Glomerular visceral epithelial cell (primary cell): ENCODE measurements around the gene AGBL3.

Experiments
- DNase-seq: peaks from one replicate; pipeline ENCODE4 v3.0.0-alpha.2; 2016; ENCODE audit errors: extremely low spot score

Gene AGBL3

DNA sequence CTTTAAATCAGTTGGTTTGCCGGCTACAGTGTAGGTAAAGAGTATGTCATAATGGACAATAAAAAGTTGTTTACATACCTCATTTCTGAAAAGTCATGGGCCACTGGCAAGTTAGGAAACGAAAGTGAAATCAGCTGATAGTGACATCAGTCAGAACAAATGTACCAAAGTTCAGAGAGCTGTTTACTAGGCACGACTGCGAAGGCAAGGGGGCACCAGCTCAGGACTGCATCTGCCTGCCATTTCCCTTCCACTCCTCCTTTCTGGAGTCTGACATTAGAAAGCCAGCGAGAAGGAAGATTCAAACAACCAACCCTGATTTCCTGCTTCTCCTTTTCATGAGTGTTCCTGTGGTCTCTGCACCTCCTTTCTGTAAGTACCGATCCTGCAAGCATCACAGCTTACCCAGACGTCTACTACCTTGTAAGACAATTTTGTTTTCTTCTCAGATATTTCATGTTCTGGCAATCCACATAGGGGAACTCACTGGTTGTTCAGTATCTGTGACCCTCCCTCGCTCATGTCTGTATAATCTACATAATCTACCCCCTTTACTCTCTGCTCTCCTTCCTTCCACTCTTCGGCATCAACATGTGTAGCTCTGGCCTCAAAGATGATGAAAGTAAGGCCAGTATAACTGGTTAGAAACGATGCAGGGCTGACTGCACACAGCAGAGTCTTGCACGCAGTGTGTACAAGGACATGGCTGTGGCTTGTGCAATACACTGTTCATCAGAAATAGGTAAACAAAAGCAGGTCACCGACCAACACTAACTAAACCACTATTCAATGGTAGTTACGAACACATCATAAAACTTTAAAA, 161.8 kb downstream of the AGBL3 start, which contains the start of gene TMEM140:
Gene TMEM140, plus strand, starts transcription at position 174 of the 823 bp plus-strand sequence. CDS start 16,370 bp downstream, outside the sequence.
- DNase-seq: peak; percentile 42

DNA sequence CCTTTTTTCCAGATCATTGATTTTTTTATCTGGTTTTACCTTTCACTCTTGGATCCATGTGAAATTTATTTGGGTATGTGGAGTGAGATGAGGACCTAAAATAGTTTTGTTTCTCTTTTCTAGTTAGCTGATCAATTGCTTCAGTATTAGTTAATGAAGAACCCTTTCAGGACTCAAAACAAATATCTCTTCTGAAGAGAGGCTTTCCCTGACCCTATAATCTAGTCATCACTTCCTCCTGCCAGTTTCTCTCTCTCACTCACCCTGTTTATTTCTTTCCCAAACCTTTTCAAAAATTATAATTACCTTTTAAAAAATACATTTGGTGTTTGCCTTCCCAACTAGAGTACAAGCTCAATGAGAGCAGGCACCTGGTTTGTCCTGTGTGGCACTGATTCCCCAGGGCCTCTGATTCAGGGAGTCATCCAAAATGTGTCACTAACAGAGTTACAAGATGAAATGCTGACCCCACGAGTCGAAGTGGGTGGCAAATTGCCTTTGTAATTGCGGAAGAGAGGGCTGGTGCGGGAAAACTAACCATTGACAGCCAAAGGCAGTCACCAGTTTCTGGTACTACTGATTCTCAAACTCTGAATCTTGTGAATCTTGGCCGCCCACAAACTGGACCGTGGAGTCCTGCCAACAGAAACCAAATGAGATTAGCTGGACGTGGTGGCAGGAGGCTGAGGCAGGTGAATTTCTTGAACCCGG, 163.9 kb downstream of the AGBL3 start:
- no peak for DNase-seq

DNA sequence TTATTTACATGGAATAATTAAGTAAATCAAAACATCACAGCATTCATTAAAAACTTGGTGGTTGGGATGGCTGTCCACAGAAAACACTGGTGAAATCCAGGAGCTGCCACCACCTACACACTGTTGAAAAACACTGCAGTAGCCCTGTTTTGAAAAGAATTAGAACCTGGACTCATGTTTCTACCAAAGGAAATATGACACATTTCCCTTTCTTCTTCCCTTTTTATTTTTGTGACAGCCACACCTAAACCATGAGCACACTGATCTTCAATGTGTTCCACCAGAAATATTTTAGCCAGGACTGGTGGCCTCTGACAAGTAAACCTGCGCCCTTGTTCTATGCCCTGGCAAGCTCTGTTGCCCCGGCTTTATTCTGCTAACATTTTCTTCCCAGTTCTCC, 164.8 kb downstream of the AGBL3 start:
- no peak for DNase-seq

DNA sequence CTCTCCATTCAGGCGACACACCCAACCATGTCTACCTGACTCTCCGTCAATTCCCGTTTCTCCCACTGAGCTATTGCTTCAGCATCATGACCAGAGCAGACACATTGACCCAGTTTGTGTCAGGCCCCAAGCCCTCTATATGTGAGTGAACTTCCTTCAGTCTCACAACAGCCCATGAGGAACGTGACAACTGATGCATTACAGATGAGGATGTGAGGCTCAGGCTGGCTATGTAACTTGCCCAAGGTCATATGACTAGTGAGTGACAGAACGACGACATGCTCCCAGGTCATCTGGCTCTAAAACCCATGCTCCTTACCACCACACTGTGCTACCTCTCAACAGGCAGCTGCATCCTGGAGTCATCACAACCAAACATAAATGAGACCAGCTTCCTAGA, 165.2 kb downstream of the AGBL3 start:
- DNase-seq: no peak

DNA sequence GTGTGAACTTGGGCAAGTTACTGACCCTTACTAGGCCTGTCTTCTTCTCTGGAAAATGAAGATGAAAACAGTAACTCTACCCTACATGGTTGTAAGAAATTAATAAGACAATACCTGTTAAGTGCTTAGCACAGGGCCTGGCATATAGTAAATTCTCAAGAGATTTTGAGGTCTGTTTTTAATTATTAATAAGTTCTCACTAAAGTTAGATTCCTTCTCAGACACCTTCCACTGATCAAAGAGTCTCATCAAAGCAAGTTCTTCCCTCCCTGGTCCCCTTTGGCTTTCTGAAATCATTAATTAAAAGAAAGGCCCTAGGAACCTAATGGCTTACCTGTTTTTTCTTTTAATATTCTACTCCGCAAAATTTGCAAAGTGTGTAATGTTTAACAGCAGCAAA, 166.1 kb downstream of the AGBL3 start:
- DNase-seq: no peak

DNA sequence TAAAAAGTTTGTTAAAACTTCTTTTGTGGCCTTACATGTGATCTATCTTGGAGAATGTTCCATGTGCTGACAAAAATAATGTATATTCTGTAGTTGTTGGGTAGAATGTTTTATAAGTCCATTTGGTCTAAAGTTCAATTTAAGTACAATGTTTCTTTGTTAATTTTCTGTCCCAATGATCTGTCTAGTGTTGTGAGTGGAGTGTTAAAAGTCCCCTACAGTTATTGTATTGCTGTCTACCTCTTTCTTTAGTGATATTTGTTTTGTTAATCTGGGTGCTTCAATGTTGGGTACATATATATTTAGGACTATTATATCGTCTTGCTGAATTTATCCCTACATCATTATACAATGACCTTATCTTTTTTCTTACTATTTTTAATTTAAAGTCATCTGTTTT, 168.4 kb downstream of the AGBL3 start:
- DNase-seq: no peak

DNA sequence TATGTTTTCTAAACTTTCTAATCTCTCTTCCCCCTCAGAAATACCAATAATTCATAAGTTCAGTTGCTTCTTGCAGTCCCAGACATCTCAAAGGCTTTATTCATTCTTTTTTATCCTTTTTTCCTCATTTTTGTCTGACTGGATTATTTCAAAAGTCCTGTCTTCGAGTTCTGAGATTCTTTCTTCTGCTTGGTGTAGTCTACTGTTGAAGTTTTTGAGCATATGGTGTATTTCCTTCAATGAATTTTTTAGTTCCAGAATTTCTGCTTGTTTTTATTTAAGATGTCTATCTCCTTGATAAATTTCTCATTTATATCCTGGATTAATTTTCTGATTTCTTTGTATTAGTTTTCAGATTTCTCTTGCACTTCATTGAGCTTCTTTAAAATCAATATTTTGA, 170.0 kb downstream of the AGBL3 start:
- no peak for DNase-seq

DNA sequence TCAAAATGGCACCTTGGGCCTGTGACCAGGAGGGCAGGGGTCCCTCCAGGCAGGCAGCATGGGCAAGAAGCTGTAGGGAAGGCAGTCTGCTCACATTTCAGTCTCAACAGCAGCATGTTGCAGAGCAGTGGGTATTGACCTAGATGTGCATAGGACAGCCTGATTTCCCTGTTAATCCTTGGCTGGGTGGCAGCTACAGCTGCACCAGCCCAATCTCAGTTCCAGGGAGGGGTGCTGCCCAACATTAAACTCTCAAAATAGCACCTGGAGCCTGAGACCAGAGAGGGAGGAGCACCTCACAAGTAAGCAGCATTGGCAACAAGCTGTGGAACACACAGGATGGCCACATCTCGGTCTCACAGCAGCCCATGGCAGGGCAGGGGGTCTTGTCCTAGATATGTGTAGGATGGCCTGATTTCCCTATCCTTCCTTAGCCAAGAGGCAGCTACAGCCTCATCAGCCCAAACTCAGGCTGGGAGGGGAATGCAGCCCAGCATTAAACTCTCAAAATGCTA, 171.9 kb downstream of the AGBL3 start:
- DNase-seq: no peak

DNA sequence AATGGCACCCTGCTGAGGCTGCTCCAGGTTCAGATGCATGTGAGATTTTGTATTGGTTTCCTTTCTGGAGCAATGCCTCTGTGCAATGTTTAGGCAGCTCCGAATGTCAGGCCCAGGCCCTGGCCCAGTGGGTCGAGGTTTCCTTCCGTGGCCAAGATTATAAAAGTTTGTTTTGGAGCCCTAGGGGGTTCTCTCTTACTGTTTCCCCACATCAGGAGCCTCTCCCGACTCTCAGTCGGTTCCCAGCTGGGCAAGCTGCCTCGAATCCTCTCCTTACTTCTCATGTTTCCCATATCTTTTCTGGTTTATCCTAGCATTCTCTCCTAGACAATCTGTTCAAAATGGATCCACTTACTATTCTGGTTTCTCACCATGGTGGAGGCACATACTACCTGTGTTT, 172.6 kb downstream of the AGBL3 start:
- DNase-seq: no peak

DNA sequence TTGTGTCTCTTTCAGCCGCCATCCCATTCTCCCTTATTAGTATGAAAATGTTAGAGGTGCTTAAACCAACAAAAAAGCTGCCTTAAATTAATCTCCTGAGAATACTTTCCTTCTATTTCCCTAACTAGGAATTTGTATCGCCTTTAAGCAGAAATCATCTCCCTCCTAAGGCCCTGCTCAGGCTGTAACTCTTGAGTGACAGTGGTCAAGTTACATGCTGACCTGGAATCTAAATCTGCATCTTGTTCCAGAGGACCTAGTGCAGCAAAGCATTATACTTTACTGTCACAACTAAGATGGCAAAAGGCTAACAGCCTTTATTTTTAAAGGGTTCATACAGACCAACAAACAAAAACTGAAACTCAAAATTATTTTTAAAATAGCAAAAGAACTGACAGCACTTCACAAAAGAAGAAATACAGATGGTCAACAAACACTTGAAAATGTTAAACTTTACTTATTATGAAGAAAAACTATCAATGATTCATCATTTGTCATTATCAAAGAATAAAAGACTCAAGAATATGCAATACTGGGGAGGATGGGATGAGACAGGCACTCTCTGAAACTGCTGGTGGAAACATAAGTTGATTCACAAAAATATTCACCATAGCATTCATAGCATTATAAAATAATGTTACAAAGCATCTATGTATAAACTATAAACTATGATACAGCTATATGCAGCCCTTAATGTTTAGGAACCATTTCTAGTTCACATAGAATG, 173.2 kb downstream of the AGBL3 start:
- DNase-seq: no peak

DNA sequence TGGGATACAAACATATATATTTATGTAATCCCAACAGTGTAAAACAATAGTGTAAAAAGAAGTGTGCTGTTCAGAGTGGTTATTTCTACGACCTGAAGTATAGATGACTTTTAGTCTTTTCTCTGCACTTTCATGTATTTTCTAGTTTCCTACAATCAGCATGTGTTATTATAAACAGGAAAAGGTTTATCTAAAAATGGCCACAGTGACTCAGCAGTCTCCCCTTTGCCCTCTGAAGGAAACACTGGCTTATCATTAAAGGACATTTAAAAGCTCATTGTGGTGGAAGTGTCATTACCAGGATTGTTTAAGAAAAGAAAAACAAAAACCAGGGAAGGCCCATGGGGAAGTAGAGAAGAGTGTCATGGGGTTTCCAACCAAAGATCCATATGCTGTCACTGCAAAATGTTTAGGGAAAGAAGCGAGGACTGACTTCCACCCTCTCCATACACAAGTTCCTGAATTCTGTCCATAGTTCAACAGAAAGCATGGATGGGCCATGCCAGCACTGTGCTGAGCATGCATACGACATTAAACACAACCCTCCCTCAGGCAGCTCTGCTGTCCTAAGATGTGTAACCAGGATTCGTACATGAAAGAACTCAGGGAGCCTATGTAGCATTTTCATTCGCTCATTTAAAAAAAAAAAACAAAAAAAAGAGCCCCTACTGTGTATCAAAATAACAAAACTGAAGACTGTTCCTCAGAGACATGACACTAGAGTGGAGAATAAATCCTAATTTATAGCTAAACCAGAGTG, 174.0 kb downstream of the AGBL3 start:
- DNase-seq: peak; percentile 43

DNA sequence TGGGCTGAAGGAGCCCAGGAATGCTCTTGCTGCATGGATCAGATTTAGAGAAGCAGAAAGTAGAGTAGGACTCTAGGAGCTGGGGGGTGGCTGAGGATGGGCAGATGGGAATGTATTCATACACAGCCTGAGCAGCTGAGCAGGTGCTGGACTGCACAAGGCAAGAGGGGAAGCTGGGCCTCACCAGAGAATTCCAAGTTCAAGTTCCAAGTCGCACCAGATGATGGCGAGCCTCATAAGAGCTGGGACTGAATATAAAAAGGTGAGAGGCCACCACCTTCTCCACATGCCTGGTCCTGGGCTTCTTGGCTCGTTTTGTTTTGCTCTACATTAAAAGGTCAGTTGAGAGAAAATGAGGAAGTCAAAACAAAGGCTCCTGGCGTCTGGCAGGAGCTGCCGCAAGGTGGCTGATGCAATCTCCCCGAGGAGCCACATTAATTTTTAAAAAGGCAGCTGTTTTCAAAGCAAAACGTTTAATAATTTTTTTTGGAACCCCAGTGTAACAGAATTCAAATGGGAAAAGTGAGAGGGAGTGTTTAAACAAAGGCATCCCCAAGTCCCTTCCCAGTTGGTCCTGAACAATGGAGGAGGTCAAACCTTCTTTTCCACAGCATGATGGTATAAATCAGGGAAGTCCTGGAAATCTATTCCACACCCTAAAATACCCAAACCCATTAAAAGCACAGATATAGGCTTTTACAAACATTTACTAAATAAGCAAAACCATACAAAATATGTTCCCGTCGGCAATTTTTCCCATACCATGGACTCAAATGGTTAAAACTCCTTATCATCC, 174.7 kb downstream of the AGBL3 start:
- no peak for DNase-seq

DNA sequence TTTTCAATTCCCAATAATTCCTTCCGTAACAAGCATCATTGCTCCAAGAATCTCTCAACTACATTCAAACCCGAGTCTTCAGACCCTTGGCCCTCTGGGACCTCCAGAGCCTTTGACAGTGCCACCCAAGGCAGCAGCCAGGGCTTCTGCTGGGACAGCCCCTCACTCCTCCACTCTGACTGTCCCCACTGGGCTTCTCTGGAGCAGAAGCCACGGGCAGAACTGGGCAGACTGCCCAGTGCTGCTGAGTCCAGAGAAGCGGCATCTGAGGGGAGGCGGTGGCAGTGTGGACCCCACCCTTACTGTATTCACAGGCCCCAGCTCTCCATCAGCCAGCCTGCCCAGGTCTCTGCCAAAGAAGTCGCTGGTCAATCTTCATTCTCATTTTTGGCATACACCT, 175.4 kb downstream of the AGBL3 start:
- DNase-seq: no peak

DNA sequence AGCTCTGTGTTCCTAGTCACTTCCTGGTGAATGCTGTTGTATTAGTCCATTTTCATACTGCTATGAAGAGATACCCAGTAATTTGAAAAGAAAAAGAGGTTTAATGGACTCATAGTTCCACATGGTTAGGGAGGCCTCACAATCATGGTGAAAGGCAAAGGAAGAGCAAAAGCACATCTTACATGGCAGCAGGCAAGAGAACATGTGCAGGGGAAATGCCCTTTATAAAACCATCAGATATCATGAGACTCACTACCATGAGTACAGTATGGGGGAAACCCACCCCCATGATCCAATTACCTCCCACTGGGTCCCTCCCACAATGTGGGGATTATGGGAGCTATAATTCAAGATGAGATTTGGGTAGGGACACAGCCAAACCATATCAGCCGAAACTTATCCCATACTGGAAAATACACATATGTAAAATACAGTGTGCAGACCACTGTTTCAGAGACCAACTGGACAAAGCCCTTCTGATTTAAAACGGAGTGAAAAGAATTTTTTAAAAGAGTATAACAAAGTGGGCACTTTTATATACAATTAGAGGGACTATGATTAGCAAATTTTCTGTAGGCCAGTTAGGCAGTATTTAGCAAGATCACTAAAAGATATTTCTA, 176.2 kb downstream of the AGBL3 start:
- DNase-seq: no peak

DNA sequence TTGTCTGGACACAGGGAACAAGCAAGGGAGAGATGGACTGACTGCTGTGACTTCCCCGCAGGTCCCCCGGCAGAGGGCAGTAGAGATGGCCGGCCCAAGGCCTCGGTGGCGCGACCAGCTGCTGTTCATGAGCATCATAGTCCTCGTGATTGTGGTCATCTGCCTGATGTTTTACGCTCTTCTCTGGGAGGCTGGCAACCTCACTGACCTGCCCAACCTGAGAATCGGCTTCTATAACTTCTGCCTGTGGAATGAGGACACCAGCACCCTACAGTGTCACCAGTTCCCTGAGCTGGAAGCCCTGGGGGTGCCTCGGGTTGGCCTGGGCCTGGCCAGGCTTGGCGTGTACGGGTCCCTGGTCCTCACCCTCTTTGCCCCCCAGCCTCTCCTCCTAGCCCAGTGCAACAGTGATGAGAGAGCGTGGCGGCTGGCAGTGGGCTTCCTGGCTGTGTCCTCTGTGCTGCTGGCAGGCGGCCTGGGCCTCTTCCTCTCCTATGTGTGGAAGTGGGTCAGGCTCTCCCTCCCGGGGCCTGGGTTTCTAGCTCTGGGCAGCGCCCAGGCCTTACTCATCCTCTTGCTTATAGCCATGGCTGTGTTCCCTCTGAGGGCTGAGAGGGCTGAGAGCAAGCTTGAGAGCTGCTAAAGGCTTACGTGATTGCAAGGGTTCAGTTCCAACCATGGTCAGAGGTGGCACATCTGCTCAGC, 178.2 kb downstream of the AGBL3 start:
- no peak for DNase-seq

DNA sequence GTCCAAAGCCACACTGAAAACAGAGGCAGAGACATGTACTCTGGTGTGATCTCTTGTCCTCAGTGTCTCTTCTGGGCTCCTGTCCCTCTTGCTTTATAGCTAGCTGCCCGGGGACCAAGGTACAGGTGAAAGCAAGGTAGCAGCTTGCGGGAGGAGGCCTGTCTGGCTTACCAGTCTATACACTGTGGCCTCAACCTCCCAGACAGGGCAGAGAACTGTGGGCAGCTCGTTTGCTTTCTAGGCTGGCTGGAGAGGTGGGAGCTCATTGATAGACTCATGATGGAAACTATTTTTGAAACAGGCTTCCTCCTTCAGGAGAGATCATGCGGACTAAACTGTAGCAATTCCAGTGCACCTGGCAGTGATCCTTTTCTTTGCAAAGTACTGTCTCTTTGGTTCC, 179.6 kb downstream of the AGBL3 start:
- no peak for DNase-seq

DNA sequence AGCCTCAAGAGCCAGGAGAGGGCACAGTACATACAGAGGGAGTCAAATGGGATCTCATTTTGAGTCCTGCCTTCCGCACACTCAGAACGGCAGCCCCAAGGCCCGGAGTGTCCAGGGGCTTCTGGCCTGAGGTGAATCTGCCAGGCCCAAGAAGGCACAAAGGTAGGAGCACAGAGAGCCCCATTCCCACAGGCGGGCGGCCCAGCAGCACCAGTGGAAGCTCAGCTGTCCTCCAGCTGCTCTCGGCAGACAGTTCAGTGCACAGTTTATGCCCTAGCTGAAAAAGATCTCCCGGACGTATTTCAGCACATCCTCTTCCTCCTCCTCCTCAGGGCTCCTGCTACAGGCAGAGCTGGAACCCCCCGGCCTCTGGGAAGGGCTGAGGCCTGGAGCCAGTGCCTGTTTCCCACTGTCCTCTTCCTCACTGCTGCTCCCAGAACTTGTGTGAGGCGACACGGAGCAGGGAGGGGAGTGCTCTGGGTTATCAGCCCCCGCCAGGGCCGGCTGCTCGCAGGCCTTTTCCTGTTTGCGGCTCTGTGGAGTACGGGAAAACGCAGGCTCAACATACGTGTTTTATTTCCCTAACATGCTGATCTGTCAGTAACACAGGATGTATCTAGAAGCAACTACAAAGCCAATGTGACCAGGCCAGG, 180.2 kb downstream of the AGBL3 start:
- no peak for DNase-seq

DNA sequence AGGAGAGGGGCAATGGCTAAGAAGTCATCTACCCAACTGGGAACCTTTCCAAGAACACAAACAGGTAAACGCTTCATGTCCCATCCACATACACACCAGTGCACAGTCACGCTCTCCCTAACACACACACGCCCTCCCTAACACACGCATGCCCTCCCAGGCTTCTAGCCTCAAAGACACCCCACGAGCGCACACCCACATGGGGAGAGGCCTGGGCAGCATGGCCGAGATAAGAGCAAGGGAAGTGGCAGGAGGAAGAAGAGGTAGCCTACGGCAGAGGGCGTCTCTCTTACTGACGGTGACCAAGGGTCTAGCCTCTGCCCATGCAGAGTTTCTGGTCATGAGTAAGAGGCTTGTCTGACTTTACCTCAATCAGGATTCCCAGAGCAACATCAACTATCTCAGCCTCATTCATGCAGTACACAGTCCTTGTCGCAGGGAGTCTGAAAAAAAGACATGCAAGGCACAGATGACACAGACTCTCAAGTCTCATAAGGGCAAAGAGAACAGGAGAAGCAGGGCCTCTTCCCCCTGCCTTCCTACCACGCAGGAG, 181.1 kb downstream of the AGBL3 start:
- DNase-seq: no peak

DNA sequence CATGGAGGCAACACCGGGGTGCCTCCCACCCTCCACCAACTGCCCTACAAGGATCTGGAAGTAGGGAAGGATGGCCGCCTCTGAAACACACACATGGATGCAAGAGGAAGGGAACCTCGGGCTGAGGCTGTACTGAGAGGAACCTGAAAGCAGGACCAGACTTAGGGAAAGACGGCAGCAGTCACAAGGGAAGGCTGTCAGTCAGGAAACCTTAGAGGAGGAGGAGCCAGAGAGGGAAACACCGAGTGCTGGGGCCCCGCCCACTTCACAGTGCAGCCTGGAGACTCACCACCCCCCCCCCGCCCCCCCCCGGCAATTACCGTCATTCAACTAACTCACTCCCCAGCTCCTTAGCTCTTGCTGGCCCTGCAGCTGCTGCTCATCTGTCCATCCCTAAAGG, 181.7 kb downstream of the AGBL3 start:
- DNase-seq: peak; percentile 9
